H9 (cell line): ENCODE measurements around the gene VPS39. TPM values are rescaled to one million over a fixed set of nuclear protein-coding genes. Genes with fewer than 3 reads are reported as not detected.

ENCODE experiments used
- DNase-seq: peaks from one replicate; pipeline ENCODE4 v3.0.0-alpha.2; 2017
- H2AFZ ChIP-seq: one replicate; pipeline ENCODE4 v1.6.1; 2013; ENCODE audit warnings: mild to moderate bottlenecking, low read length, control low read depth, moderate library complexity
- H2AK5ac ChIP-seq: 2 replicates; pipeline ENCODE4 v1.6.1; 2013; ENCODE audit warnings: low read length, control low read depth, mixed read lengths; ENCODE audit not compliant: insufficient read length
- H2BK120ac ChIP-seq: one replicate; pipeline ENCODE4 v1.6.1; 2013; ENCODE audit warnings: low read depth, mild to moderate bottlenecking, low read length, control low read depth, inconsistent platforms; ENCODE audit not compliant: poor library complexity, severe bottlenecking
- H2BK12ac ChIP-seq: 2 replicates; pipeline ENCODE4 v1.6.1; 2013; ENCODE audit warnings: low read length, control low read depth, mixed read lengths, low read depth; ENCODE audit not compliant: insufficient read length
- H2BK15ac ChIP-seq: 2 replicates; pipeline ENCODE4 v1.6.1; 2013; ENCODE audit warnings: low read depth, low read length, control low read depth
- H2BK20ac ChIP-seq: one replicate; pipeline ENCODE4 v1.6.1; 2013; ENCODE audit warnings: low read depth, mild to moderate bottlenecking, low read length, control low read depth, inconsistent platforms; ENCODE audit not compliant: poor library complexity, severe bottlenecking
- H2BK5ac ChIP-seq: 2 replicates; pipeline ENCODE4 v1.6.1; 2013; ENCODE audit warnings: low read length, control low read depth, mixed read lengths; ENCODE audit not compliant: insufficient read length
- H3K14ac ChIP-seq: 2 replicates; pipeline ENCODE4 v1.6.1; 2013; ENCODE audit warnings: low read length, control low read depth; ENCODE audit not compliant: insufficient read depth
- H3K18ac ChIP-seq: 2 replicates; pipeline ENCODE4 v1.6.1; 2013; ENCODE audit warnings: low read depth, mild to moderate bottlenecking, mixed read lengths, low read length, control low read depth; ENCODE audit not compliant: insufficient read length
- H3K23ac ChIP-seq: 2 replicates; pipeline ENCODE4 v1.6.1; 2013; ENCODE audit warnings: low read length, control low read depth, mixed read lengths, low read depth; ENCODE audit not compliant: insufficient read length
- H3K23me2 ChIP-seq: 2 replicates; pipeline ENCODE4 v1.6.1; 2013; ENCODE audit warnings: low read depth, mild to moderate bottlenecking, mixed read lengths, low read length, control low read depth; ENCODE audit not compliant: insufficient read length, poor library complexity, severe bottlenecking
- H3K27ac ChIP-seq: 2 replicates; pipeline ENCODE4 v1.5.1; 2013; ENCODE audit warnings: low read length, control low read depth, mixed read lengths, low read depth; ENCODE audit not compliant: insufficient read length
- H3K27me3 ChIP-seq: 2 replicates; pipeline ENCODE4 v1.6.1; 2013; ENCODE audit warnings: low read length, control low read depth, inconsistent platforms; ENCODE audit not compliant: insufficient read depth
- H3K4ac ChIP-seq: 2 replicates; pipeline ENCODE4 v1.6.1; 2013; ENCODE audit warnings: low read depth, mild to moderate bottlenecking, control low read depth, inconsistent platforms, low read length, moderate library complexity
- H3K4me1 ChIP-seq: 2 replicates; pipeline ENCODE4 v1.6.1; 2013; ENCODE audit warnings: low read length, control low read depth, inconsistent platforms; ENCODE audit not compliant: insufficient read depth
- H3K4me2 ChIP-seq: 2 replicates; pipeline ENCODE4 v1.6.1; 2013; ENCODE audit warnings: low read length, control low read depth, mixed read lengths; ENCODE audit not compliant: insufficient read length, insufficient read depth
- H3K56ac ChIP-seq: 2 replicates; pipeline ENCODE4 v1.6.1; 2013; ENCODE audit warnings: low read depth, mild to moderate bottlenecking, mixed read lengths, low read length, control low read depth; ENCODE audit not compliant: insufficient read length
- H3K79me1 ChIP-seq: 2 replicates; pipeline ENCODE4 v1.6.1; 2013; ENCODE audit warnings: low read depth, mild to moderate bottlenecking, moderate library complexity, low read length, control low read depth, inconsistent platforms; ENCODE audit not compliant: insufficient read depth, poor library complexity, severe bottlenecking
- H3K79me2 ChIP-seq: 2 replicates; pipeline ENCODE4 v1.6.1; 2013; ENCODE audit warnings: low read length, control low read depth, inconsistent platforms; ENCODE audit not compliant: insufficient read depth
- H3K9ac ChIP-seq: 2 replicates; pipeline ENCODE4 v1.6.1; 2013; ENCODE audit warnings: low read length, control low read depth, mixed read lengths; ENCODE audit not compliant: insufficient read length; ENCODE audit errors: extremely low read depth
- H3K9me3 ChIP-seq: one replicate; pipeline ENCODE4 v1.6.1; 2013; ENCODE audit warnings: low read depth, low read length, inconsistent platforms; ENCODE audit not compliant: control insufficient read depth
- H3T11ph ChIP-seq: one replicate; pipeline ENCODE4 v1.6.1; 2013; ENCODE audit warnings: mild to moderate bottlenecking, low read length, control low read depth, inconsistent platforms
- H4K20me1 ChIP-seq: one replicate; pipeline ENCODE4 v1.6.1; 2013; ENCODE audit not compliant: control insufficient read depth, insufficient read length, insufficient read depth
- H4K5ac ChIP-seq: 2 replicates; pipeline ENCODE4 v1.6.1; 2013; ENCODE audit warnings: low read depth, mild to moderate bottlenecking, mixed read lengths, low read length, control low read depth; ENCODE audit not compliant: insufficient read length
- H4K8ac ChIP-seq: replicated peaks from 2 replicates; pipeline ENCODE4 v1.6.1; 2013; ENCODE audit warnings: low read length, control low read depth, mixed read lengths, low read depth; ENCODE audit not compliant: insufficient read length
- H4K91ac ChIP-seq: 2 replicates; pipeline ENCODE4 v1.6.1; 2013; ENCODE audit warnings: low read depth, mild to moderate bottlenecking, moderate library complexity, mixed read lengths, low read length, control low read depth; ENCODE audit not compliant: insufficient read length
- H3K27ac Mint-ChIP-seq, 3 experiments: 2 replicates in 2 of 3; 3 replicates in 1 of 3; pipeline ENCODE4 v1.8.0; 2020 to 2021; ENCODE audit warnings: mixed read lengths in 3 of 3, mild to moderate bottlenecking in 1 of 3, moderate library complexity in 1 of 3
- H3K27me3 Mint-ChIP-seq: 2 replicates; pipeline ENCODE4 v1.8.0; 2021; ENCODE audit warnings: low read depth, mild to moderate bottlenecking, moderate library complexity, mixed read lengths
- H3K36me3 Mint-ChIP-seq, 3 experiments: 2 replicates in 2 of 3; 3 replicates in 1 of 3; pipeline ENCODE4 v1.8.0; 2020 to 2021; ENCODE audit warnings: low read depth in 3 of 3, mixed read lengths in 3 of 3; ENCODE audit not compliant: insufficient read depth in 1 of 3
- H3K4me1 Mint-ChIP-seq, 2 experiments: 2 replicates each; pipeline ENCODE4 v1.8.0; 2020; ENCODE audit warnings: mixed read lengths in 2 of 2
- H3K4me3 Mint-ChIP-seq, 2 experiments: 2 replicates in 1 of 2; 3 replicates in 1 of 2; pipeline ENCODE4 v1.8.0; 2020 to 2021; ENCODE audit warnings: mild to moderate bottlenecking in 2 of 2, mixed read lengths in 2 of 2, moderate library complexity in 1 of 2
- H3K9me3 Mint-ChIP-seq, 2 experiments: 2 replicates in 1 of 2; 3 replicates in 1 of 2; pipeline ENCODE4 v1.8.0; 2020; ENCODE audit warnings: mild to moderate bottlenecking in 2 of 2, mixed read lengths in 2 of 2, moderate library complexity in 1 of 2
- WGBS: extraction: QIAGEN DNeasy Blood & Tissue Kit; methylation state at CpG from one replicate; pipeline ENCODE4 v1.1.7; 2013; ENCODE audit warnings: missing lambda C conversion rate, low lambda C conversion rate, mixed read lengths; ENCODE audit not compliant: insufficient read length; ENCODE audit errors: extremely low coverage; 5-methylcytosine and 5-hydroxymethylcytosine counted together
- total RNA-seq: library from RNA; stranded (reverse); gene quantifications from 2 replicates; pipeline ENCODE4 v1.2.1, GENCODE V29; 2021
- TF ChIP-seq, protein P1 (sequence below): fragments of 200-600 bp; sonication (generic); conservative IDR thresholded peaks from 3 replicates; pipeline ENCODE4 v1.8.0; 2021; ENCODE audit warnings: antibody characterized with exemption, mild to moderate bottlenecking

The VPS39 gene
- total RNA-seq, 1 experiment from 2014 or later, result 48.6 TPM

DNA sequence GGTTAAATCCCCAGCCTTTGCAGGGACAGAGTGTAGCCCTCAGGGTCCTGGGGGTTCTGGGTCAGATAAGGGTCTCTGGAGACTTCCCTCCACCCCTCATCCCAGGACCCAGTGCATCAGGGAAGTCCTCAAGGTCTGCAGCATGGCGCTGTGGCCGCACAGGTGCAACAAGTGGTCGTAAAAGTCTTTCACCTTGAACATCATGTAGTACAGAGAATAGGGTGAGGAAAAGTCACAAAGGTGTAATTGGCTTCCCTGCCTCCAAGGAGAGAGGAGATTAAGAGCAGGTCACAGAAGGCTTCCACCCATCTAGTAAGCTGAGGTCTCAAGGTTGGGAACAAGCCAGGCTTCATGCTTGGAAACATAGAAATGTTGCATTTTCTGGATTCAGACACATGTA, 84.6 kb downstream of the VPS39 start:
- Histone ChIP-seq H3K79me1 (no peaks in the 10 kb centered on the region), H4K20me1 (no peaks in the 10 kb centered on the region), H3K9ac (no peak overlapping the region), H2BK5ac (no peak overlapping the region), H3T11ph (no peak overlapping the region), H3K56ac (no peak overlapping the region), H4K91ac (no peak overlapping the region), H3K27ac (no peak overlapping the region), H3K23ac (no peak overlapping the region), H2BK12ac (no peak overlapping the region), H3K4ac (no peak overlapping the region), H4K5ac (no peak overlapping the region), H2BK120ac (no peak overlapping the region), H3K23me2 (no peaks in the 10 kb centered on the region), H2AK5ac (no peak overlapping the region), H2BK15ac (no peak overlapping the region), H3K4me2 (no peak overlapping the region), H2AFZ (no peak overlapping the region), H3K18ac (no peak overlapping the region), H3K9me3 (no peaks in the 10 kb centered on the region), H2BK20ac (no peak overlapping the region), H3K14ac (no peak overlapping the region), H4K8ac (no peak overlapping the region), H3K79me2 (no peaks in the 10 kb centered on the region), H3K27me3 (no peaks in the 10 kb centered on the region), H3K4me1 (no peaks in the 10 kb centered on the region)
- Mint-ChIP-seq H3K4me3 (no peak overlapping the region), H3K27me3 (no peaks in the 10 kb centered on the region; the same call in none of the 2 replicates), H3K36me3 (no peaks in the 10 kb centered on the region), H3K4me1 (peaks cover 9 to 10% of the 10 kb centered on the region in 2 experiments), H3K27ac (no peak overlapping the region), H3K9me3 (no peaks in the 10 kb centered on the region)
- DNase-seq, result no peak
- TF ChIP-seq, protein P1, sequence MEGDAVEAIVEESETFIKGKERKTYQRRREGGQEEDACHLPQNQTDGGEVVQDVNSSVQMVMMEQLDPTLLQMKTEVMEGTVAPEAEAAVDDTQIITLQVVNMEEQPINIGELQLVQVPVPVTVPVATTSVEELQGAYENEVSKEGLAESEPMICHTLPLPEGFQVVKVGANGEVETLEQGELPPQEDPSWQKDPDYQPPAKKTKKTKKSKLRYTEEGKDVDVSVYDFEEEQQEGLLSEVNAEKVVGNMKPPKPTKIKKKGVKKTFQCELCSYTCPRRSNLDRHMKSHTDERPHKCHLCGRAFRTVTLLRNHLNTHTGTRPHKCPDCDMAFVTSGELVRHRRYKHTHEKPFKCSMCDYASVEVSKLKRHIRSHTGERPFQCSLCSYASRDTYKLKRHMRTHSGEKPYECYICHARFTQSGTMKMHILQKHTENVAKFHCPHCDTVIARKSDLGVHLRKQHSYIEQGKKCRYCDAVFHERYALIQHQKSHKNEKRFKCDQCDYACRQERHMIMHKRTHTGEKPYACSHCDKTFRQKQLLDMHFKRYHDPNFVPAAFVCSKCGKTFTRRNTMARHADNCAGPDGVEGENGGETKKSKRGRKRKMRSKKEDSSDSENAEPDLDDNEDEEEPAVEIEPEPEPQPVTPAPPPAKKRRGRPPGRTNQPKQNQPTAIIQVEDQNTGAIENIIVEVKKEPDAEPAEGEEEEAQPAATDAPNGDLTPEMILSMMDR, result no peak
- no CpG with 5 or more reads among the region's 3 CpGs for WGBS
